GM12878 (cell line): ENCODE results near the gene FGD5. TPM values are rescaled to one million over a fixed set of nuclear protein-coding genes. Genes with fewer than 3 reads are reported as not detected.

ENCODE experiments used
- ATAC-seq: fragments of 200-7000 bp; cut with Tn5 transposase; 3 replicates; pipeline ENCODE4 v1.9.1; 2020; ENCODE audit warnings: mild to moderate bottlenecking, moderate library complexity
- BruUV-seq: library from RNA; stranded (reverse); fragments of 400-500 nt; replicated peaks from 2 replicates; lab custom pipeline; 2021; lab: Mats Ljungman, UMichigan
- CTCF ChIA-PET: fragments of 300-600 bp; sonication (Branson Sonifier 250); formaldehyde crosslinking; extraction: SDS; loops from one replicate; lab custom pipeline; 2021; ENCODE audit warnings: inconsistent platforms; lab: Yijun Ruan, JAX
- POLR2A ChIA-PET: fragments of 350-600 bp; formaldehyde crosslinking; extraction: SDS; loops from one replicate; lab custom pipeline; 2021; ENCODE audit warnings: inconsistent platforms; lab: Charles Lee
- RAD21 ChIA-PET: fragments of 300-600 bp; sonication (Branson Sonifier 250); formaldehyde crosslinking; loops from one replicate; lab custom pipeline; 2023; ENCODE audit warnings: antibody characterized with exemption; ENCODE audit not compliant: unreplicated experiment; lab: Charles Lee
- SMC1A ChIA-PET: fragments of 300-600 bp; sonication (Branson Sonifier 250); formaldehyde crosslinking; loops from one replicate; lab custom pipeline; 2023; ENCODE audit not compliant: unreplicated experiment, uncharacterized antibody; lab: Charles Lee
- DNase-seq: peaks from one replicate; pipeline ENCODE4 v3.0.0-alpha.2; 2011; ENCODE audit warnings: low read depth, low spot score
- FAIRE-seq: peaks from 3 replicates; lab custom pipeline; 2011; peaks lifted over from hg19 to GRCh38; lab: Jason Lieb, UNC
- H2AFZ ChIP-seq: 2 replicates; pipeline ENCODE4 v1.6.0; 2011; ENCODE audit warnings: low read depth, low read length, control low read depth; ENCODE audit not compliant: control insufficient read depth
- H3K27ac ChIP-seq: 2 replicates; pipeline ENCODE4 v1.5.1; 2011; ENCODE audit warnings: control low read depth; ENCODE audit not compliant: control insufficient read depth, insufficient read depth
- H3K27me3 ChIP-seq, 2 experiments: replicated peaks in 1 of 2; 2 replicates each; pipeline versions ENCODE4 v1.6.0 to v1.6.1; 2011; ENCODE audit warnings: low read length in 1 of 2; ENCODE audit not compliant: control insufficient read depth in 2 of 2, insufficient read depth in 2 of 2
- H3K36me3 ChIP-seq, 2 experiments: 2 replicates each; pipeline ENCODE4 v1.5.1; 2011; ENCODE audit warnings: low read length in 1 of 2; ENCODE audit not compliant: control insufficient read depth in 2 of 2, insufficient read depth in 2 of 2
- H3K4me1 ChIP-seq: 2 replicates; pipeline ENCODE4 v1.6.1; 2011; ENCODE audit warnings: mild to moderate bottlenecking, low read length, moderate library complexity, mixed read lengths; ENCODE audit not compliant: control insufficient read depth, insufficient read depth
- H3K4me2 ChIP-seq: 2 replicates; pipeline ENCODE4 v1.6.0; 2011; ENCODE audit warnings: control low read depth; ENCODE audit not compliant: control insufficient read depth, insufficient read depth
- H3K4me3 ChIP-seq: fragments of 200-600 bp; sonication (generic); 2 replicates; pipeline ENCODE4 v1.5.1; 2016
- H3K79me2 ChIP-seq: 2 replicates; pipeline ENCODE4 v1.6.0; 2011; ENCODE audit warnings: low read length; ENCODE audit not compliant: control insufficient read depth, insufficient read depth
- H3K9ac ChIP-seq: 2 replicates; pipeline ENCODE4 v1.8.0; 2011; ENCODE audit warnings: low read length, control low read depth, mixed read lengths; ENCODE audit not compliant: control insufficient read depth, insufficient read depth
- H3K9me3 ChIP-seq: replicated peaks from 3 replicates; pipeline ENCODE4 v1.5.1; 2011; ENCODE audit warnings: mild to moderate bottlenecking, low read length; ENCODE audit not compliant: control insufficient read depth, insufficient read depth
- H4K20me1 ChIP-seq: 2 replicates; pipeline ENCODE4 v1.6.0; 2011; ENCODE audit not compliant: control insufficient read depth, insufficient read depth
- BCL11A ChIP-seq: IDR thresholded peaks from 2 replicates; pipeline ENCODE4 v1.6.1; 2011; ENCODE audit warnings: low read depth, low read length
- BMI1 ChIP-seq: fragments of 450-650 bp; IDR thresholded peaks from 2 replicates; pipeline ENCODE4 v1.6.1; 2016; ENCODE audit warnings: mild to moderate bottlenecking, moderate library complexity, borderline replicate concordance
- E2F8 ChIP-seq: fragments of 450-650 bp; IDR thresholded peaks from 2 replicates; pipeline ENCODE4 v1.6.1; 2018; ENCODE audit warnings: mild to moderate bottlenecking, low read depth, moderate library complexity; ENCODE audit not compliant: partially characterized antibody
- GABPA ChIP-seq: IDR thresholded peaks from 2 replicates; pipeline ENCODE4 v1.6.1; 2014; ENCODE audit warnings: antibody characterized with exemption, low read depth, mild to moderate bottlenecking, inconsistent platforms
- JUND ChIP-seq: IDR thresholded peaks from 2 replicates; pipeline ENCODE4 v1.6.1; 2012; ENCODE audit warnings: low read depth, mild to moderate bottlenecking, low read length, improper control_type of control experiment, moderate library complexity
- MTA3 ChIP-seq: IDR thresholded peaks from 2 replicates; pipeline ENCODE4 v1.6.1; 2012; ENCODE audit warnings: low read length, inconsistent platforms, borderline replicate concordance
- RCOR1 ChIP-seq: conservative IDR thresholded peaks from 2 replicates; pipeline ENCODE4 v1.6.1; 2012; ENCODE audit warnings: low read depth, low read length, improper control_type of control experiment
- USF2 ChIP-seq: IDR thresholded peaks from 2 replicates; pipeline ENCODE4 v1.6.1; 2011; ENCODE audit warnings: low read depth, low read length, improper control_type of control experiment, borderline replicate concordance
- ZNF592 ChIP-seq: fragments of 450-650 bp; IDR thresholded peaks from 2 replicates; pipeline ENCODE4 v1.6.1; 2017; ENCODE audit warnings: mild to moderate bottlenecking, moderate library complexity
- WGBS: methylation state at CpG from one replicate; pipeline ENCODE4 v1.1.6; 2016; ENCODE audit warnings: low lambda C conversion rate; ENCODE audit not compliant: insufficient replicate concordance, insufficient coverage; ENCODE audit errors: missing lambda C conversion rate; 5-methylcytosine and 5-hydroxymethylcytosine counted together
- in situ Hi-C: fragments of 300-500 bp; cut with MboI; formaldehyde crosslinking; loops from 9 replicates; pipeline ENCODE4 v1.14.3; 2018; ENCODE audit warnings: mixed read lengths
- intact Hi-C: fragments of 100-400 bp; cut with micrococcal nuclease; formaldehyde crosslinking; loops from one replicate; pipeline ENCODE4 v1.14.2; 2022; ENCODE audit not compliant: unreplicated experiment
- polyA plus RNA-seq, 11 experiments: library from polyadenylated mRNA; depleted of rRNA in 4 of 11; unstranded in 6 of 11; stranded (reverse) in 5 of 11; fragments of >200 nt; fragmentation: Nextera tagmentation in 4 of 11; fragmentation: Illumina TruSeq in 1 of 11; extraction: Ambion mirVana in 4 of 11; extraction: Trizol in 1 of 11; gene quantifications; 1 replicate in 1 of 11; 2 replicates in 10 of 11; pipeline versions ENCODE4 v1.2.1 to v1.2.3, GENCODE V29; 2011 to 2016; ENCODE audit warnings: inconsistent platforms in 2 of 11, missing spikeins in 2 of 11, low read depth in 1 of 11
- total RNA-seq, 4 experiments: library from RNA; depleted of rRNA in 3 of 4; stranded (reverse); fragments of >200 nt in 3 of 4; fragmentation: Illumina TruSeq in 1 of 4; extraction: Trizol in 1 of 4; gene quantifications; 2 replicates each; pipeline versions ENCODE4 v1.2.1 to v1.2.3, GENCODE V29; 2013 to 2021

FGD5 gene
- total and polyA plus RNA-seq, 10 of the 15 experiments (the other 5 are each of a cell fraction or from before 2014, with no cell fraction given), result 0.03 to 0.13 (median 0.11) TPM; not detected in 3

GRCh38 chr3:14889205-14889604, 70.4 kb downstream of the FGD5 start (continued):
- TF ChIP-seq ZNF592 (no peak), RCOR1 (no peak), GABPA (no peak), BMI1 (no peak)
- TF ChIP-seq, all 136 proteins: peak for 0

- Histone ChIP-seq H4K20me1 (no peaks in the 10 kb centered on the region; the same call in 1 of the 2 replicates), H3K4me1 (no peaks in the 10 kb centered on the region), H3K9me3 (no peaks in the 10 kb centered on the region), H3K79me2 (no peaks in the 10 kb centered on the region), H3K4me3 (no peak overlapping the region), H3K36me3 (no peaks in the 10 kb centered on the region), H3K27me3 (peaks cover 0 to 4% of the 10 kb centered on the region in 2 experiments; a peak in 2 of 4 replicates), H3K4me2 (no peak overlapping the region), H3K9ac (no peak overlapping the region), H2AFZ (no peak overlapping the region), H3K27ac (no peak overlapping the region)
- no TSS peak for BruUV-seq
- in situ Hi-C loops (no loop called here), intact Hi-C loops (no loop called here)
- TF ChIP-seq JUND, result no peak
- no peak for TF ChIP-seq BCL11A
- TF ChIP-seq MTA3, result no peak
- TF ChIP-seq E2F8, result no peak
- no peak for TF ChIP-seq USF2
- ChIA-PET RAD21 (interaction anchor here (1.6 kb wide), 1 partner anchor 101 kb away, joined by 4 read pairs; no protein-coding TSS in a partner anchor), SMC1A (interaction anchor here (1.0 kb wide), 1 partner anchor 27 kb away, joined by 3 read pairs; no protein-coding TSS in a partner anchor), CTCF (interaction anchor here (1.1 kb wide), 1 partner anchor 109 kb away, joined by 3 read pairs; no protein-coding TSS in a partner anchor), POLR2A (no interaction called here)
- FAIRE-seq (no peak), DNase-seq (no peak), ATAC-seq (no peak)
- WGBS, result 59% methylated on average over 8 of the region's 8 CpGs
These were observed 71.2 kb downstream of the FGD5 start for GRCh38 chr3:14889943-14890342.
